HG03280 (cell line): ENCODE data around the gene PI4KA.
"Not testable (repeated sequence)": the region's sequence is repeated elsewhere in the genome, so short reads cannot be mapped to it uniquely, and the experiment has no call there.

ENCODE experiments used
- ATAC-seq: cut with Tn5 transposase; IDR thresholded peaks from one replicate; pipeline ENCODE4 v1.9.1; 2021; ENCODE audit warnings: mild to moderate bottlenecking, moderate library complexity; ENCODE audit not compliant: unreplicated experiment

Gene PI4KA

DNA sequence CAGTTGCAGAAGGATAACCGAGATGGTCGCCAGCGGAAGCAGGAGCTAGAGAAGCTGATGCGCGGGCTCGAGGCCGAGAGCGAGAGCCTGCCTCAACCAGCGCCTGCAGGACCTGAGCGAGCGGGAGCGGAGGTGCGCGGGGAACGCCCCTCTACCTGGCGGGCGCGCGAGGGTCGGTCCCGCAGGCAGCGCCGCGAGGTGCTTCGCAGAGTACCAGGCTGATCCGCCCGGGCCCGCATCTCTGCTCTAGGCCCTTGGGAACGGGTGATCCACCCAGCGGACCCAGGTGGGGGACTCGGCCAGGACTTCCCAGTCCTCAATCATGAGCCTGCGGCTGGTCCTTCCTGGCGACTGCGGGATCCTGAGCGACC lies 156.5 kb downstream of the PI4KA start:
- ATAC-seq, result peak; percentile 18

DNA sequence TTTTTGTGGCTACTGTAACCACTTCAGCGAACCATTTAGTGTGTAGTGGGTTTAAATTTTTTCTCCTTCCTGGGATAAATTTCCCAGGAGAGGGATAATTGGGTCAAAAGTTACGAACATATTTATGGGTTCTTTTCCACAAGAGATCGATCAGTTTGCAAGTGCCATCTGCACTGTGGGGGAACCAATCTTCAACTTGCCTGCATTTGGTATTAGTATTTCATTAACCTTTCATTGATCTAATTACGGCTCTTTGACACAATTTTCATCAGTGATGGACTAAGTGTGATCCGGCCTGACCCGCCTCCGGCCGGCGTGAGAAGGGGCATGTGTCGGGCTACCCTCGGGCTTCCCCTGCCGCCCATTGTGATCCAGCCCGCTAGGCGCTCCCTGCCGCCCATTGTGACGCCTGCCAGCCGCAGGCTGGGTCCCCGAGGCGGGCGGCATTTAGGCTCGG lies 156.9 kb downstream of the PI4KA start:
- not testable (repeated sequence) for ATAC-seq

DNA sequence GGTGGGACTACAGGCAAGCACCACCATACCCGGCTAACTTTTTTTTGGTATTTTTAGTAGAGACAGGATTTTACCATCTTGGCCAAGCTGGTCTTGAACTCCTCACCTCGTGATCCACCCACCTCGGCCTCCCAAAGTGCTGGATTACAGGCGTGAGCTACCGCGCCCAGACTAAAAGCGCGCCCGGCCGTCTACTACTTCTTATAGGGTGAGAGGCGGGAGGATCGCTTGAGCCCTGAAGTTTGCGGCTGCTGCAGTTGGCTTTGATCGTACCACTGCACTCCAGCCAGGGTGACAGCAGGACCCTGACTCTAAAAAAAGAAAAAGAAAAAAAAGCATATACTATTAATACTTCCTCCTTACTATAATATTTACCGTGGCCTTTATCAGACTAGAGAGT lies 158.3 kb downstream of the PI4KA start:
- not testable (repeated sequence) for ATAC-seq

DNA sequence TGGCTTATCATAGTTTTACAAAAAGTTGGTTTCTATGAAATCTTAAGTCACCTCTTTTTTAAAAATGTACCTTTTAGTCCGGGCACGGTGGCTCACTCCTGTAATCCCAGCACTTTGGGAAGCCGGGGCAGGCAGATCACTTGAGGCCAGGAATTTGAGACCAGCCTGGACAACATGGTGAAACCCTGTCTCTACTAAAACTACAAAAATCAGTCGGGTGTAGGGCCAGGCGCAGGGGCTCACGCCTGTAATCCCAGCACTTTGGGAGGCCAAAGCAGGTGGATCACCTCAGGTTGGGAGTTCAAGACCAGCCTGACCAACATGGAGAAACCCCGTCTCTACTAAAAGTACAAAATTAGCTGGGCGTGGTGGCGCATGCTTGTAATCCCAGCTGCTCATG lies 158.8 kb downstream of the PI4KA start:
- ATAC-seq, result not testable (repeated sequence)

DNA sequence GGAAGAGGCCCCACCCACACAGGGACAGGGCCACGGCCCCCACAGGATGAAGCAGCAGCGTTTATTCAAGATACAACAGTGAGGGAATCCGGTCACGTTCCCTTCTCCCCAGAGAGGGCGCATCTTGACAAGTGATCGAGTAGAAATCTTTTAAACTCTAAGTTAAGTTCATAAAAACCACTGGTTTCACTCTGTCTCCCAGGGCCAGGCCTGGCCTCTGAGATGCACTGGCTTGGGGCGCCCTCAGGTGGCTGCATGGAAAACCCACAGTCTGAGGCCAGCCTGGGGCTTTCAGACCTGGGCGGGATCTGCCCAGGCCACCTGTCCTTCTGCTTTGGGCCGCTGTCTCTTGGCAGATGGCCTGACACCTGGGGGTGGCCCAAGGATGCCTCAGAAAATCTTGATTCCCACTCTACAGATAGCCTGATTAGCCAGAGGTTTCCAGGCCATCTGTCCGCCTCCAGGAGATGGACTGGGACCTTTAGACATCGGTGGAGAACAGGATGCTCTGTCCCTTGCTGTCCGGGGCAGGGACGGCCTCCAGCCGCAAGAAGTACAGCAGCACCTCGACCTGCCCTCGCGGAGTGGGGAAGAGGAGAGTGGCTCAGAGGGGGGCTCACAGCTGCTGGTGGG lies 161.0 kb downstream of the PI4KA start:
- not testable (repeated sequence) for ATAC-seq

DNA sequence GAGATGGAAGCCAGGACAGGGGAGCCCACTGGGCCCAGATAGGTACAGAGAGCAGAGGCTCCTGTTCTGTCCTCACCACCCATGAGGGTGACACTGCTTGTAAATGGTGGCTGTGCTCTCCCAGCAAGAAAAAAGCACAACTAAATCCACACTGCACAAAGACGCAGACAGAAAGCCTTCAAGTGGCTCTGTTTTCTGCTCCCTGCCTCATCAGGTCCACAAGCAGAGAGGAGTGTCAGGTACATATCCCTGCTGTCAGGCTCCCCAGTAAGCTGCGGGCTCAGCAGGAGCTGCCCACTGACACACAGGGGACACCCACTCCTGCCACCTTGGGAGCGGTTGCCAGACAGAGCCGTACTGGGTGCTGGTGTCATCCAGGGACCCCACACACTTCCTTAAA lies 162.6 kb downstream of the PI4KA start:
- ATAC-seq, result not testable (repeated sequence)

DNA sequence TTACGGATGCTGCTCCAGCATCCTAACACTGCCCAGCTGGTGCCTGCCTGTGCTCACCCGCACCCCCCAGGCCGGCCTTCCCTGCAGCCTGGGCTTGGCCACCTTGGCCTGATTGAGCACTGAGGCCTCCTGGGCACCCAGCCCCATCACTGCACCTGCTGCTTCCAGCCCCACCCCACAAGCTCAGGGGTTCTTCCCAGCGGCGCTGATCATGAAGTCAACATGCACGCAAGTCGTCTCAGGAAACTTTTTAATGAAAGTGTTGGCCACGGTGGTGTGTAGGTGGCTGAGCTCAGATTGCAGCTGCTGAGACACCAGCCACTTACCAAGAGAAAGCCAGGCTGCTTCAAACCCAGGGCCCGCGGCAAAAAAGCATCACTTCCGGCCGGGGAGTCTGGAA lies 163.4 kb downstream of the PI4KA start:
- ATAC-seq, result not testable (repeated sequence)

DNA sequence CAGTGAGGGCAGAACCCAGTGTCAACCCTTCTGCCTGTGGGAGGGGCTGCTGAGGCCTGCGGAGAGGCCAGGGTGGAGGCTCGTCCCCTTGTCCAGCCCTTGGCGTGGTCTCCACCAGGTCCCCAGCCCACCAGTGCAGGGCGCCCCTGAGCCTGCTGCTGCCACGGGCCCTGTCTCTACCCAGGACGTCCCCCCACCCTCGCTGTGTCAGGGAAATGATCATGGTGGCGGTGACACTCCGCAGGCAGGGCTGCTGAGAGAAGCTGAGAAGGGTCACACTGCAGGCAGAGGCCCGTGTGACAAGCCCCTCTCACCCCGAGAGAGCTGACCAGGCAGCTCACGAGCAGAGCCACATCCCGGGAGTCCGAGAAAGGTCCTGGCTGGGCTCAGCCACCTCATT lies 164.4 kb downstream of the PI4KA start:
- not testable (repeated sequence) for ATAC-seq

DNA sequence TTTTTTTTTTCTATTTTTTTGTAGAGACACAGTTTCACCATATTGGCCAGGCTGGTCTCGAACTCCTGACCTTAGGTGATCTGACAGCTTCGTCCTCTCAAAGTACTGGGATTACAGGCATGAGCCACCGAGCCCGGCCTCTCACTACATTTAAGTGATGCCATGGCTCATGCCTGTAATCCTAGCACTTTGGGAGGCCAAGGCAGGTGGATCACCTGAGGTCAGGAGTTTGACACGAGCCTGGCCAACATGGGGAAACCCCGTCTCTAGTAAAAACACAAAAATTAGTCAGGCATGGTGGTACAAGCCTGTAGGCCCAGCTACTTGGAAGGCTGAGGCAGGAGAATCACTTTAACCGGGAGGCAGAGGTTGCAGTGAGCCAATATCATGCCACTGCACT lies 165.7 kb downstream of the PI4KA start:
- ATAC-seq, result not testable (repeated sequence)

DNA sequence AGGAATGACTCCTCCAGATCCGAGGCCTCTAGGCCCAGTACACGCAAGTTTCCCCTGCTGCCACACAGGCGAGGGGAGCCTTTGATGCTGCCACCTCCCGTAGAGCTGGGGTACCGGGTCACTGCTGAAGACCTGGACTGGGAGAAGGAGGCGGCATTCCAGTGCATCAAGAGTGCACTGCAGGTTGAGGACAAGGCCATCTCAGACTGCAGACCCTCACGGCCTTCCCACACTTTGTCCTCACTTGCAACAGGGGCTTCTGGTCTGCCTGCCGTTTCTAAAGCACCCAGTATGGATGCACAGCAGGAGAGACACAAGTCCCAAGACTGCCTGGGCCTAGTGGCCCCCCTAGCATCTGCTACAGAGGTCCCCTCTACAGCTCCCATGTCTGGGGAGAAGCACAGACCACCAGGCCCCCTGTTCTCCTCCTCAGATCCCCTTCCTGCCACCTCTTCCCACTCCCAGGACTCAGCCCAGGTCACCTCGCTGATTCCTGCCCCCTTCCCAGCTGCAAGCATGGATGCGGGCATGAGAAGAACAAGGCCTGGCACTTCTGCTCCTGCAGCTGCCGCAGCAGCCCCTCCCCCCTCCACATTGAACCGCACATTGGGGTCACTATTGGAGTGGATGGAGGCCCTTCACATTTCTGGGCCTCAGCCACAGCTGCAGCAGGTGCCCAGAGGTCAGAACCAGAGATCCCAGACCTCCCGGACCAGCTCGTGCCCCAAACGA lies 167.9 kb downstream of the PI4KA start:
- ATAC-seq, result not testable (repeated sequence)

DNA sequence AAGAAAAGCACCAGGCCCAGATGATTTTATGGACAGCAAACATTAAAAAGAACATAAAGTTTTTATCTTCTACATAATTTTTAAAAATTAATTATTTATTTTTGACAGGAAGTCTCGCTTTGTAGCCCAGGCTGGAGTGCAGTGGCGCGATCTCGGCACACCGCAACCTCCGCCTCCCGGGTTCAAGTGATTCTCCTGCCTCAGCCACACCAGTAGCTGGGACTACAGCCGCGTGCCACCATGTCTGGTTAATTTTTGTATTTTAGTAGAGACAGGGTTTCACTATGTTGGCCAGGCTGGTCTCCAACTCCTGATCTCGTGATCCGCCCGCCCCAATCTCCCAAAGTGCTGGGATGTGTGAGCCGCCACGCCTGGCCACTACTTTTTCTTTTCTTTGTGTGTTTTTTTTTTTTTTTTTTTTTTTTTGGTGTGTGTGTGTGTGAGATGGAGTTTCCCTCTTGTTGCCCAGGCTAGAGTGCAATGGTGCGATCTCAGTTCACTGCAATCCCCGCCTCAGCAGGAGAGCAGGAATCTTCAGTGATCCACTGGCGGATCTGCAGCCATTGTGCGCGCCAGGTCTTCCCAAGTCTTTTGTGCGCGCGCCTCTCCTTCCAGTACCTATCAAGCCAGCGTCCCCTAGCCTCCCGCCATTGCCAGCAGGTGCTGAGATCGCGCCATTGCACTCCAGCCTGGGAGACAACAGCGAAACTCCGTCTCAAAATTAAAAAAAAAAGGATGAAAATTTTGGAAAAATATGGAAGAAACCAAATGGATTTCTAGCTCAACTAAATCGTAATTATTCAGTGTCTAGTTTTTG lies 171.0 kb downstream of the PI4KA start:
- ATAC-seq, result not testable (repeated sequence)

DNA sequence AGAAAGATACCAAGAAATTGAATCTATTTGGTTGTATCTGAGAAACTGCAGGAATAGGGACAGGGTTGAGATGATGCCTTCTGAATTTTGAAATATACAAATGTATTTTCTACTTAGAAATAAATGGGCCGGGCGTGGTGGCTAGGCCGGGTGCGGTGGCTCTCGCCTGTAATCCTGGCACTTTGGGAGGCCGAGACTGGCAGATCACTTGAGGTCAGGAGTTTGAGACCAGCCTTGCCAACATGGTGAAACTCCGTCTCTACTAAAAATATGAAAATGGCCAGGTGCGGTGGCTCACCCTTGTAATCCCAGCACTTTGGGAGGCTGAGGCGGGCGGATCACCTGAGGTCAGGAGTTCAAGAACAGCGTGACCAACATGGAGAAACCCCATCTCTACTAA lies 172.8 kb downstream of the PI4KA start:
- ATAC-seq, result not testable (repeated sequence)

DNA sequence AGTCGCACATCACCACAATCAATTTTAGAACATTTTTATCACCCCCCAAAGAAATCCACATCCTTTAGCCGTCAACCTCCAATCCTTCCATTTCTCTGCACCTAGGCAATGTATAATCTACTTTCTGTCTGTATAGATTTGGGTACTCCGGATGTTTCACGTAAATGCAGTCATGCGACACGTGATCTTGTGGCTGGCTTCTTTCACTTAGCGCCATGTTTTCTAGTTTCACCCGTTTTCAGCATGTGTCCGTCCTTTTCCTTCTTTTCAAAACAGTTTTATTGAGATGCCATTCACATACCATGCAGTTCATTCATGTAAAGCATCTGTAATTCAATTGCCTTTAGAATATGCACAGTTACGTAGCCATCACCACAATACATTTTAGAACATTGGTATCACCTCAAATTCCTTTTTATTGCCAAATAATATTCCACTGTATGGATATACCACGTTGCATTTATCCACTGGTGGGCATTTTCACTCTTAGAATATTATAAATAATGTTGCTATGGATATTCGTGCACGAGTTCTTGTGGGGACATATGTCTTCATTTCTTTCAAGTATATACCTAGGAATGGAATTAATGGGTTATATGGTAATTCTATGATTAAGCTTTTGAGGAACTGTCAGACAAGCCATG lies 179.7 kb downstream of the PI4KA start:
- not testable (repeated sequence) for ATAC-seq

DNA sequence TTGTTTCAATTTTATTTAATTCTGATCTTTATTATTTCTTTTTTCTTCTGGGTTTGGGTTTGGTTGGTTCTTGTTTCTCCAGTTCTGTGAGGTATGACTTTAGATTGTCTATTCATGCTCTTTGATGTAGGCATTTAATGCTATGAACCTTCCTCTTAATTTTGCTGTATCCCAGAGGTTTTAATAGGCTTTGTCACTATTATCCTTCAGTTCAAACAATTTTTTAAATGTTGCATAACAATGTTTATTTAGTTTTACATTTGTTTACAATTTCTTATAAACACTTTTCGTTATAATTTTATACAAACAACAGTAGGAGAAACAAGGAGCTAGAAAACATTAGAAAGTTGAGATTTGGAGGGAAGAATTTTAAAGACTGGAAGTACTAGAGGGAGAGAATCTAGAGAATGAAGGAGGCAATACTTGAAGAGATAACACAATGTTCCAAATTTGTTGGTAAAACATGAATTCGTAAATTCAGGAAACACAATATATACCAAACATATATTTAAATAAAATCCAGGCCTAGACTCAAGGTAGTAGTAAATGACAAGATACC lies 180.8 kb downstream of the PI4KA start:
- no peak for ATAC-seq

DNA sequence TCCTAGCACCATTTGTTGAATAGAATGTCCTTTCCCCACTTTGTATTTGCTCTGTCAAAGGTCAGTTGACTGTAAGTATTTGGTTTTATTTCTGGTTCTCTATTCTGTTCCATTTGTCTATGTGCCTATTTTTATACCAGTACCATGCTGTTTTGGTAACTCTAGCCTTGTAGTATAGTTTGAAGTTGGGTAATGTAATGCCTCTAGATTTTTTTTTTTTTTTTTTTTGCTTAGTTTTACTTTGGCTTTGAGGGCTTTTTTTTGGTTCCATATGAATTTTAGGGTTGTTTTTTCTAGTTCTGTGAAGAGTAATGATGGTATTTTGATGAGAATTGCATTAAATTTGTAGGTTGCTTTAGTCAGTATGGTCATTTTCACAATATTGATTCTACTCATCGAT lies 183.0 kb downstream of the PI4KA start:
- ATAC-seq, result not testable (repeated sequence)

DNA sequence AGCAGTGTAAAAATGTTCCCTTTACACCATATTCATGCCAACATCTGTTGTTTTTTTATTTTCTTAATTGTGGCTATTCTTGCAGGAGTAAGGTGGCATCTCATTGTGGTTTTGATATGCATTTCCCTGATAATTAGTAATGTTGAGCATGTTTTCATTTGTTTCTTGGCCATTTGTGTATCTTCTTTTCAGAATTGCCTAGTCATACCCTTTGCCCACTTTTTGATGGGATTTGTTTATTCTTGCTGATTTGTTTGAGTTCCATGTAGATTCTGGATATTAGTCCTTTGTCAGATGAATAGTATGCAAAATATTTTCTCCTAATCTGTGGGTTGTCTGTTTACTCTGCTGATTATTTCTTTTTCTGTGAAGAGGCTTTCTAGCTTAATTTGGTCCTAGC lies 183.6 kb downstream of the PI4KA start:
- no peak for ATAC-seq

DNA sequence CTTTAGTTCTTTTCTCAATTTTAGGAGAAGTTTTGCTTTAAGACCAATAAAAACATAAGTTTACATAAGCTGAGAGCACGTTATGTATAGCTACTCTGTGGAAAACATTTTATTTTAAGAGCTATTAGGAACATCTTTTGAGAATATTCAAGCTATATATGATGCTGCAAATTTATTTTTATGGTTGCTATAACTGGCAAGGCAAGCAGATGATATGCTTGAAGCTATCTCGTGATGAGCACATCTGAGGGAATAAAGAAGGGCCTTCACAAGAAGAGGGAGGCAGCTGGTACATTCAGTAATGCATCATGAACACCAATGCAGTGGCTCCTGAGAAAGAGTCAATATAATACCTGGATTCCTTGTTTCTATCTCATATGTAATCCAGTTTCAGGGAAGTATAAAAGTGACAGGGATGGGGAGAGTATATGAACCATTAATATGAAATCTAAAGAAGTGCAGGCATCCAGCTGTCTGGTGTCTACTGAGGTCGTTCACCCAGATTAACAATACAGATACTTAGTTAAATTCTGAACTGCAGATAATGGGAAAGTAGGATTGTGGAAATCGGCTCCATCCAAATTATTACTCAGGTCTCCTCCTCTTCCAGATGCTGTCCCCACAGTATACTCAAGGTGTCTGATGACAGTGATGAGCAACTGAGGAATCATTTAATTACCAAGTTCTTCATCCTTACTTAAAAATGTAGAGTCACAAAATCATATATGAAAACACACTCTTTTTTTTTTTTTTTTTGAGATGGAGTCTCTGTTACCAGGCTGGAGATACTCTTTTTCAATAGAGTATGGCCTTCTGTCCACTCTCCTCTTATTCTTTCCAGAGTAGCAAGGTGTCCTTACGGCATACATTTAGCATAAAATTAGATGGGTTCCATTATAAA lies 185.1 kb downstream of the PI4KA start:
- ATAC-seq, result no peak

DNA sequence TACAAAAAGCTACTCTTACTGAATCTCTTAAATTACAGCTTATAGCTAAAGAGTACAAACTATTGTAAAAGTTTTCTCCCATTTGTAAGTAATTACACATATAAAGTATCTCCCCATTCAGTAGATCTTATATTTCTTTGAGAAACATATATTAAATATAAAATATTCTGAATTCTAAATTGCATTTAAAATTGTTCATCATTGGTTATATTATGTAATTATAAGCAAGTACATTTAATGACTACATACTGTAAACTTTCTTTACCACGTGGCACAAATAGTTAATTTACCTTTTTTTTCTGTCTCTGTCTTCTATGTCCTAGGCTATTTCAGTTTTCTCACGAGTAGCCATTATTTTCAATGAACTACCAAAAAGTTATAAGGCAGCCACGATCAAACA lies 185.9 kb downstream of the PI4KA start:
- ATAC-seq, result no peak

DNA sequence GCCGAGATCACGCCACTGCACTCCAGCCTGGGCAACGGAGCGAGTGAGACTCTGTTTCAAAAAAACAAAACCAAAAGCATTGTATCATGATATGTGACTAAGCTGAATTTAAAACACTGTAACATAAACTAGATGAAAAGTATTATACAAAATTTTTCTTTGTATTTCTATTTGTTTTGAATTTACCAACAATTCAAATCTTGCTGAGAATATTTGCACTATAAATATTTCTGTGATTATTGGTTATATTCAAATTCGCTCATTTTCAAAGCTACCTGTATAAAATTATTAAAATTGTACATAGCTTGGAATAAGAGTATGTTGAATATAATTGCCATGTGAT lies 186.6 kb downstream of the PI4KA start:
- no peak for ATAC-seq
